Activated T-helper 2 cell treated with anti-CD3 and anti-CD28 coated beads, Interferon-gamma antibody, Interleukin-2, Interleukin-4, amounts not matched to agents 10 μg/mL and 5 μg/mL and 100 μg/mL, durations not matched to agents 14 hours and 24 hours and 36 hours (primary cell): Measurements from ENCODE around the gene ZNF423. TPM values are rescaled to one million over a fixed set of nuclear protein-coding genes. Genes with fewer than 3 reads are reported as not detected.
"Not testable (repeated sequence)": the region's sequence is repeated elsewhere in the genome, so short reads cannot be mapped to it uniquely, and the experiment has no call there.

Source experiments
- DNase-seq: peaks from one replicate; pipeline ENCODE4 v3.0.0; 2021; ENCODE audit warnings: low spot score
- H3K27ac Mint-ChIP-seq: one replicate; pipeline ENCODE4 v1.8.0; 2021; ENCODE audit warnings: mixed read lengths
- H3K27me3 Mint-ChIP-seq: one replicate; pipeline ENCODE4 v1.8.0; 2021; ENCODE audit warnings: low read depth, mixed read lengths
- H3K36me3 Mint-ChIP-seq: one replicate; pipeline ENCODE4 v1.8.0; 2021; ENCODE audit warnings: low read depth, mixed read lengths
- H3K4me1 Mint-ChIP-seq: one replicate; pipeline ENCODE4 v1.8.0; 2021; ENCODE audit warnings: low read depth, mixed read lengths
- H3K4me3 Mint-ChIP-seq: one replicate; pipeline ENCODE4 v1.8.0; 2021; ENCODE audit warnings: low read depth, mild to moderate bottlenecking, moderate library complexity, mixed read lengths
- H3K9me3 Mint-ChIP-seq: one replicate; pipeline ENCODE4 v1.8.0; 2021; ENCODE audit warnings: mixed read lengths
- intact Hi-C: fragments of 100-400 bp; cut with micrococcal nuclease; formaldehyde crosslinking; loops from one replicate; pipeline ENCODE4 v1.15.1; 2023
- total RNA-seq: library from RNA; stranded (reverse); gene quantifications from 2 replicates; pipeline ENCODE4 v1.2.3, GENCODE V29; 2022

The ZNF423 gene
- total RNA-seq, 1 donor from 2014 or later = not detected

DNA sequence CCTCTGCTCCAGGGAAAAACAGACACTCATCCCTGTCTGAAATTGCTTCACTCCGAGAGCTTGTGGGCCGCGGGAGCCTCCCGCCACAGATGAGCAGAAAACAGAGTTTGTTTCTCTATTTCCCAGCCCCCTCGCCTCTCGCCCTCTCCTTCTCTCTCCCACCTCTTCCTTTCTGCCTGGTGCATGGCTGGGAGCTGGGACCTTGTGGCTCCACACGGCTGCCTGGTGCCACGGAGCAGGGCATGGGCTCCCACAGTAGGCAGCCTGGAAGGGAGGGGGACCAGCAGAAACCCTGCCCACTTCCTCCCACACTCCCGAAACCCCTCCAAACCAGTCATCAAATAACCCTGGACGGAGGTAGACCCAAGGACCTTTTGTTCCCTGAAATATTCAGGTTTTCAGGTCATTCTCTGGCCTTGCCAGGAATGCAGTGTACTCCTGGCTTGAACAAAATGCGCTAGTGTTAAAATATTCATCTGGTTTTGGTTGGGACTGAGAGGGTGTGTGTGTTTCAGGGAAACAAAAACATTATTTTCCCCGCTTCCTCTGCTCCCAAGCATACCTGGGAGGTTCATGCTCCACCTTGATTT is 277.4 kb downstream of the ZNF423 start:
- H3K27me3 Mint-ChIP-seq = peaks cover 5% of the 10 kb centered on the region
- no peak overlapping the region for H3K4me3 Mint-ChIP-seq
- H3K4me1 Mint-ChIP-seq = no peaks in the 10 kb centered on the region
- DNase-seq = no peak
- no peaks in the 10 kb centered on the region for H3K36me3 Mint-ChIP-seq
- no peak overlapping the region for H3K27ac Mint-ChIP-seq
- H3K9me3 Mint-ChIP-seq = no peaks in the 10 kb centered on the region
- intact Hi-C loops = no loop called here

DNA sequence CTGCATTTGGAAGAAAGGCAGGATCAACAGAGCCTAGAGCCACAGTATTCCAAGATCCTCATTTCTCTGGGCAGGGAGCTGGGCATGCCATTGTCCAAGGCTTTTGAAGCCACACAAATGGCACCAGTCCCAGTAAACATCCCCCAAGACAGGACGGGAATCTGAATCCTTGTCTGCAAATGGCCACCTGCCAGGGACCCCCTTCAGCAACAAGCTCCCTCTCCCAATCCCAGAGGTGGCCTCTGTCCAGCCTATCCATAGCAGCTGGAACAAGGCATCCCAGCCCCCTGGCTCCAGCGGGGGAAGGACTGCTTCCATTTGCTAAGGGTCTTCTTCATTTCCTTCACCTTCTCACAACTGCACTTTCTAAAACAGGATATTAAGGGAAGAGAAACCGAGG is 277.9 kb downstream of the ZNF423 start:
- Mint-ChIP-seq H3K27me3 (peaks cover 5% of the 10 kb centered on the region), H3K4me3 (no peak overlapping the region), H3K27ac (no peak overlapping the region), H3K36me3 (no peaks in the 10 kb centered on the region), H3K4me1 (no peaks in the 10 kb centered on the region), H3K9me3 (no peaks in the 10 kb centered on the region)
- no peak for DNase-seq
- intact Hi-C loops = no loop called here

DNA sequence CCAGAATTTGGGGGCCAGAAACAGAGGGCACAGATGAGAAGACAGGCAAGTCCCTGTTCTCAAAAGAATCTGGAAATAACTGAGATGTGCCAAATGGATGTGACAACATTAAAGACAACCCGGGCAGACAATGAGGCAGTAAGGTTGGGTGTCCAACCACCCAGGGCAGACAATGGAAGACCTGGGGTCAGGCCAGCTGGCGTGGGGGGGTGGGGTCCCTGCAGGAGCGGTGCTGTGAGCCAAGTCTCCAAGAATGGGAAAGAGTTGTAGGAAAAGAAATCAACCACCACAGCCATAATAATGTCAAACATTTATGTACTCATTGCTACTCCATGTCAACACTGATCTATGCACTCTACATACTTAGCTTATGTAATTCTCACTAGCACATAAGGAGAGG is 279.0 kb downstream of the ZNF423 start:
- Mint-ChIP-seq H3K4me3 (no peak overlapping the region), H3K27me3 (no peaks in the 10 kb centered on the region), H3K9me3 (no peaks in the 10 kb centered on the region), H3K4me1 (no peaks in the 10 kb centered on the region), H3K27ac (no peak overlapping the region), H3K36me3 (no peaks in the 10 kb centered on the region)
- intact Hi-C loops = no loop called here
- DNase-seq = no peak

DNA sequence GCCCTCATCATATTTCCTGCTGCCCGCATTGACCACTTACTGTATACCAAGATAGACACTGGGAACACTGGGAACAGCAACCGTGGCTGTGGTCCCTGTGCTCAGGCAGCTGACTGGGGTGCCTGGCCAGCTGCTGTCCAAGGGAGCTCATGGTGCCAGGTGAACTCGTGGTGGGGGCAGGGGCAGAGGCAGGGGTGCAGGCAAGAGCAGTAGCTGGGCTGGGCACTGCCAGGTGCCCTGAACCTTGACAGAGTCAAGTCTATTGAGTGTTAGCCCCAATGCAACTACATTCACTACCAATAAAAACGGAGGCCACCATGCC is 279.8 kb downstream of the ZNF423 start:
- Mint-ChIP-seq H3K27ac (no peak overlapping the region), H3K27me3 (no peaks in the 10 kb centered on the region), H3K36me3 (no peaks in the 10 kb centered on the region), H3K9me3 (no peaks in the 10 kb centered on the region), H3K4me3 (no peak overlapping the region), H3K4me1 (no peaks in the 10 kb centered on the region)
- intact Hi-C loops = no loop called here
- no peak for DNase-seq

DNA sequence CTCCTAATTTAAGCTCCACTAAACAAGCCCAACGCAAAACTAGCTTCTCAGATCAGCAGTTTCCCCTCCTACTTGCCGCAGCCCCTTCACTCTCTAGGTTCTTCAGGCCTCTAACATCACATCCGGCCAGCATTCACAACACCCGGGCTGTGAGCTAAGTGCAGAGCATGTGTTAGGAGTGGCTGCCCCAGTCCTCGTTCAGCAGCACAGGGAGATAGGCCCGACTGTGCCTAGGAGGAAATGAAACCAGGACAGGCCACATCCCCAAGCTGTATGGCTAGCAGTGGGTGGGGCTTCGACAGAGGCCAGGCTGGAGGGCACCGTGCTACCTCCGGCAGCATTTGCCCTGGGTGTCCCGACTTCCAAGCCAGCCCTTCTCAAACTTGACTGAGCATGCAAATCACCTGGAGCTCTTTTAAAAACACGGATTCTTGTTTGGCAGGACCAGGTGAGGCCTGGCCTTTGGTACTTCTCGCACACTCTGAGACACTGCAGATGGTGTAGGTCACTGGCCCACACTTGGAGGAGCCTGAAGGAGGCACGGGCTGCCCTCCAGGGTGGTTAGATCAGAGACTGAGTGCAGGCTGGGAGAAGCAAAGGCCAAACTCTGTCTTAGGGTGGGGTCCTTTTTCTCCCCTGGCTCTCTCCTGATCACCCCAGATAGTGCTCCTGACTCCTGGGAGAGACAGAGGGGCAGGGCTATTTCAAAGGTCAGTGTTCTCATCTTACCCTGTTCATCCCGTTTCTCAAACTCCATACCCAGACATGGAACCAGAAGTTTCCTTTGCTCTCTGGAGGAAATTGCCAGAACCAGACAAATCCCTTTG is 280.4 kb downstream of the ZNF423 start:
- Mint-ChIP-seq H3K27ac (no peak overlapping the region), H3K27me3 (no peaks in the 10 kb centered on the region), H3K36me3 (no peaks in the 10 kb centered on the region), H3K4me3 (no peak overlapping the region), H3K4me1 (no peaks in the 10 kb centered on the region), H3K9me3 (no peaks in the 10 kb centered on the region)
- intact Hi-C loops = no loop called here
- no peak for DNase-seq

DNA sequence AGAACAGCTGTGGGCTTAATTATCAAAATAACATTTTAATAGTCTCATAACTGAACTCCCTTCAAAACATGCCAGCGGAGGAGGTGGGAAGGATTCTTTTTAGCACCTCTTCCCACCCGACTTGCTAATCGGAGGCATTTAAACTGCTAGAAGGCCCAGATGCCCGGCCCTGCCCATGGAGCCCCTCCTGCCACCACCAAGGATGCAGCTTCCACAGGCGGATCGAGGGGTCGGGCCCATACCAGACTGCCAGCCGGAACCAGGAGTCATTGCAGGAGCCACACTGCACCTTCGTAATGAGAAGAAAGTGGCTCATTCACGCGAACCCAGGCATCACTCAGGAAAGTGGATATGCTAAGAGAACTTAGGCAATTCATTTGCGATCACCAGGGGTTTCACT is 281.1 kb downstream of the ZNF423 start:
- no peak overlapping the region for H3K4me3 Mint-ChIP-seq
- no peaks in the 10 kb centered on the region for H3K9me3 Mint-ChIP-seq
- no peaks in the 10 kb centered on the region for H3K36me3 Mint-ChIP-seq
- no peaks in the 10 kb centered on the region for H3K4me1 Mint-ChIP-seq
- DNase-seq = no peak
- no peaks in the 10 kb centered on the region for H3K27me3 Mint-ChIP-seq
- intact Hi-C loops = no loop called here
- no peak overlapping the region for H3K27ac Mint-ChIP-seq

DNA sequence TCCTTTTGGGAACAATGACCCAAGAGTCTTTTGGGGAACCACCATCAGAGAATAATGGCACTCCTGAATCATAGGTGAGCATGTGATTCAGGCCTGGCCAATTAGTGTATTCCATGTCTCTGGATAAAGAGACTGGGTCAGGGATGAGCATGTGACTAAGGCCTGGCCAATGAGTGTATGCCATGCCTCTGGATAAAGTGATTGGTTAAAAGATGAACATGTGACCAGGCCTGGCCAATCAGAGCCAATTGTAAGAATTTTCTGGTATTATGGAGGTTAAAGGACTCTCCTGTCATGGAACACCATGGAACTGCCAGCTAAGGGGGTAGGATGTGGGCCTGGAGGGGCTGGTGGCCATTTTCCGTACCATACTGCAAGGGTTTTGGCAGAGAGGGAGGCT is 288.0 kb downstream of the ZNF423 start:
- H3K27ac Mint-ChIP-seq = no peak overlapping the region
- no peaks in the 10 kb centered on the region for H3K4me1 Mint-ChIP-seq
- intact Hi-C loops = no loop called here
- H3K9me3 Mint-ChIP-seq = no peaks in the 10 kb centered on the region
- H3K4me3 Mint-ChIP-seq = no peak overlapping the region
- H3K27me3 Mint-ChIP-seq = no peaks in the 10 kb centered on the region
- no peaks in the 10 kb centered on the region for H3K36me3 Mint-ChIP-seq
- DNase-seq = no peak

DNA sequence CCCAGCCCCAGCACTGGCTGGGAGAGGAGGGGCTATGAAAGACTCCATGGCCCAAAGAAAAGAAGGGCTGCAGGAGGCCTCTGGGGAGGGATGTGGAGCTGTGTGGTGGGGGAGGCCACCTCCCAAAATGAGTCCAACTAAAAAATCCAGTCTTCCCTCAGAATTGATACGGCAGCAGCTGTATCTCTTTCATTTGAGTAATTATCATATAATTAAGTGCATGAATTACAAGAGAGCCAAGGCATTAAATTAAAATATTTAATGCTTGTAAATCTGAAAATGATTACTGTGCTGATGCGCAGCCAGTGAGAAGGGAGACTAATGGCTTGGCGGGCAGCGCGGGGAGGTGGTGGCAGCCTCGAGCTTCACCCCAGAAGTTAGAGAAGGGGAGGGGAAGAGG is 289.5 kb downstream of the ZNF423 start:
- Mint-ChIP-seq H3K4me1 (no peaks in the 10 kb centered on the region), H3K27ac (no peak overlapping the region), H3K36me3 (no peaks in the 10 kb centered on the region), H3K9me3 (no peaks in the 10 kb centered on the region), H3K4me3 (no peak overlapping the region), H3K27me3 (no peaks in the 10 kb centered on the region)
- intact Hi-C loops = no loop called here
- DNase-seq = no peak

DNA sequence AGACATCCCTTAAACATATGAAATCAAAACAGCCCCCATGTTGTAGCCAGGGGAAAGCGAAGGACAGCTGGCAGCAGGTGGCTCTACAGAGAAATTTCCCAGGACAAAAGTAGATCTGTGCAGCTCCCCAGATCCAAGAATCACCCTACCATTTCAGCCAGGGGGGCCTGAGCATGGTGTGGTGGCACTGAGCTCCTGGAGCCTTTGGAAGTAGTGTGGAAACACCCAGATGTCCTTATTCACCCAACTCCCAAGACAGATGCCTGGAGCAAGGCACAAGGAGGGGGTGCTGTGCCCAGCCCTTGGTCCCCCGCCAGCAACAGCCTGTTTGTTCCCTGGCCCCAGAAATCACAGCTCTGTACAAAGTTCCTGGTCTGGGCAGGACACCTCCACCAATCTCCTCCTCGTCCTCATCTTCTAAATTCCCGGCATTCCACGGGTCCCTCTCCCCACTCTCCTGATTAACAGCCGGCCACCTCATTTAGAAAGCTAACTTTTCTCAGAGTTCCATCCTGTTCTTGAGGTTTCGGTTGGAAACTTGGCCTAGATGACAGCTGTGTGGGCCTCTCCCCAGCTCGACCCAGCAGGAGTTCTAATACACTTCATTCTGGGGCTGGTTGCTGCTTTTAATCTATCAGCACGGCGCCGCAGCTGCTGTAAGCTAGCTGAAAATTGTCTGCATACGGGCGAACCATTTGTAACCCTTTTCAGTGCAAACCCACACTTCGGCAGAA is 291.2 kb downstream of the ZNF423 start:
- H3K9me3 Mint-ChIP-seq = no peaks in the 10 kb centered on the region
- H3K27ac Mint-ChIP-seq = no peak overlapping the region
- no peak overlapping the region for H3K4me3 Mint-ChIP-seq
- intact Hi-C loops = no loop called here
- no peaks in the 10 kb centered on the region for H3K4me1 Mint-ChIP-seq
- H3K36me3 Mint-ChIP-seq = no peaks in the 10 kb centered on the region
- DNase-seq = no peak
- H3K27me3 Mint-ChIP-seq = no peaks in the 10 kb centered on the region

DNA sequence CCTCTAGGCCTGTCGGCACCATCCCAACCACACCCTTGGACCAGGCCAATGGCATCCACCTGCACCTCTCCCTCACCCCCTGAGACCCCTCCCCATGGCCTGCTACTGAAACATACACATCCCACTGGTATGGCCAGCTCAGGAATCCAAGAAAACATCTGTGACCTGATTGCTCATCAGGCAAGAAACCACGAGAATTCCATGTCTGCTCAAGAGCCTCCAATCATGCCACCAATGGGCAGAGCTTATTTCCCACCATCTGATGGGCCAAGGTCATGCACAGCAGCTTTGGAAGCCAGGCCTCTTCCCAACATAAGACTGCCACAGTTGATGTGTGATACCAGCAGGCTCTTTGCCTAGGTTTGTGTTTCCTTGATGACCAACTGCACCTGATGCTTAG is 292.2 kb downstream of the ZNF423 start:
- no peak for DNase-seq
- intact Hi-C loops = no loop called here
- Mint-ChIP-seq H3K4me3 (no peak overlapping the region), H3K9me3 (no peaks in the 10 kb centered on the region), H3K27me3 (no peaks in the 10 kb centered on the region), H3K36me3 (no peaks in the 10 kb centered on the region), H3K4me1 (no peaks in the 10 kb centered on the region), H3K27ac (no peak overlapping the region)

DNA sequence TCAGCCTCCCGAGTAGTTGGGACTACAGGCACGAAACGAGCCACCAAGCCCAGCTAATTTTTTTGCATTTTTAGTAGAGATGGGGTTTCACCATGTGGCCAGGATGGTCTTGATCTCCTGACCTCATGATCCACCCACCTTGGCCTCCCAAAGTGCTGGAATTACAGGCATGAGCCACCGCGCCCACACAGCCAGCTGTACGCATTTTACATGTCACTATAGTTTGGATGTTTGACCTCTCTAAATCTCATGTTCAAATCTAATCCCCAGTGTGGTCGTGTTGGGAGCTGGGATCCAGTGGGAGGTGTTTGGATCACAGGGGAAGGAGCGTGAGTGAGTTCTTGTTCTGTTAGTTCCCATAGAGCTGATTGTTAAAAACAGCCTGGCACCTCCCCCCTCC is 293.0 kb downstream of the ZNF423 start:
- H3K36me3 Mint-ChIP-seq, DNase-seq, H3K27me3 Mint-ChIP-seq, H3K27ac Mint-ChIP-seq, H3K4me3 Mint-ChIP-seq, H3K4me1 Mint-ChIP-seq, H3K9me3 Mint-ChIP-seq, intact Hi-C loops: not testable (repeated sequence)

DNA sequence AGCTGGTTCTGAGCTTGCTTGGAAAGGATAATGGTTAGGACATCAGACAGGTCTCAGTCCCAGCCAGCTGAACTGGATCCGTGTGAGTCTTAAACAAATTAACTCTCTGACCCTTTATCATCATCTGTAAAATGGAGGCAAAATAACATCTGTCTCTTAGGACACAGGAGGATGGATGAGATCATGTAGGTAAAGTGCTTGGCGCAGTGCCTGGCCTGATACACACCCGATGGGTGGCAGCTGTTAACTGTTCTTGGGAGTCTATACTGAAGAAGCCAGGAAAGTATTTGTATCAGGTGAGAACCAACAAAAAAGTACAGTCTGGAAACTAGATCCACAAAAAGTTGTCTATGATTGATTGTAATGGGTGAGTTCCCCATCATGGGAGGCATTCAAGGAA is 293.7 kb downstream of the ZNF423 start:
- no peak overlapping the region for H3K27ac Mint-ChIP-seq
- intact Hi-C loops = no loop called here
- H3K27me3 Mint-ChIP-seq = no peaks in the 10 kb centered on the region
- H3K36me3 Mint-ChIP-seq = no peaks in the 10 kb centered on the region
- DNase-seq = no peak
- no peaks in the 10 kb centered on the region for H3K4me1 Mint-ChIP-seq
- H3K4me3 Mint-ChIP-seq = no peak overlapping the region
- no peaks in the 10 kb centered on the region for H3K9me3 Mint-ChIP-seq

DNA sequence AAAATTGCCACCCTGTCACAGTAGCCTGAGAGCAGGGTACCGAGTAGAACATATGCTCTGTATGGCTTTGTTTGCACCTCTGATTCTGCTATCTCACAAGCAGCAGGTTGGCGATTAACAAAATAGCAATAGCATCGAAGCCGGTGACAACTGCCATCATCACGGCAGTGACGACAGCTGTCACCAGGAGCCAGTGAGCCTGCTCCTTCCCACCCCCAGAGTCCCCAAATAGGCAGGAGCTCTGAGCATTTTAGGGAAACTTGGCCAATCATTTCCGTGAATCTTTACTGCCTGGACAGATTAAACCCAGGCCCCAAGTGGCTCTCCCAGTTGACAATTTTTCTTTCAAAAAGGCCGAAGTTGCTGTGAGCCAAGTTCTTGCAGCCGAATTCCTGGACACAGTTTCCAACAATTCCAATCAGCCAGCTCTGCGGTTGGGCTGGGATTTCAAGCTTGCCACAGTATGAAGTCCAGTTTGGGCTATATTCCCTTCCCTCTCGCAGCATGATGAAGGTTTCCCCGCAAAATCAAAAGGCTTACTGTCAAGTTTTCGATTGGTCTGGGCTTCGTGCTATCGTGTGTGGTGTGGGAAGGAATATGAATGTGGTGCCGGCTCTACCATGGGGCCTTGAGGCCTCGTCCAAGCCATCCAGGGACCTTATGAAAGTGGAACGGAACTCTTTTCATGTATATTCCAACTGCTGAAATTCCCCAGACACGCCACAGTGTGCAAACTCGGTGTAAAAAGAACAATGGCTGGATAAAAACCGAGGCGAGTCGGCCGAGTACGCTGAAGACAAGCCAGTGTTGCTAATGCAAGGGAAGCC is 295.7 kb downstream of the ZNF423 start:
- H3K27me3 Mint-ChIP-seq = no peaks in the 10 kb centered on the region
- no peaks in the 10 kb centered on the region for H3K9me3 Mint-ChIP-seq
- intact Hi-C loops = no loop called here
- no peak overlapping the region for H3K4me3 Mint-ChIP-seq
- no peaks in the 10 kb centered on the region for H3K4me1 Mint-ChIP-seq
- DNase-seq = no peak
- H3K36me3 Mint-ChIP-seq = no peaks in the 10 kb centered on the region
- H3K27ac Mint-ChIP-seq = no peak overlapping the region
